Measurements from ENCODE around the gene CNTRL.

DNA sequence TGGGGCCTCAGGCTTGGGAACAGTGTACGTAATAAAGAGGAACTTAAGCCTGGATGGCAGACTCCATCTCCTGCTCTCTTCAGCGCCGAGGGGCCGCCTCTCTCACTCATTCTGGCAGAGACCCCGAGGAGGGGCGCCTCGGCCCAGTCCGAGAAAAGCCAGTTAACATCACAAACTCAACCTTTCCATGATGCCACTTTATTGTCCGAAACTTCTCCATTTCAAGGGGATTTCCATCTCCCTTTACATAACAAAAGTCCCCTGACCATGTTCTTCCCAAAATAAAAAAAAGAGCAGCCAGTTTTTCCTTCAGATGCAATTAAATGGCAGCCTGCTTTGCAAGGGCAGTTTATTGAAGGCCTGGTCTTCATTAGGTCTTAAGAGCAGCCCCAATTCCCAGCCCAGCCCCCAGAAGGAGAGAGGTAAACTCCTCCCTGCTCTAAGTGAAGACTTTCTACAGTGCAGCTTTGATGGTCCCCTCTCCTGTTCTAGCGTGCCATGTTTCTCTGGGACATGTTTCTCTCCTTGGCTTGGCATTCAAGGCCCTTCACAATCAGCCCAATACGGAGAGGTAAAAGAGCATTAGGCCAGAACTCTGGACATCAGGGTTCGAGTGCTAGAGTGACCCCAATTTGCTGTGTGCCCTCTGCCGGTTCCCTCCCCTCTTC lies 146.4 kb downstream of the CNTRL start:
- no peak for TF ChIP-seq POLR2A (IDR thresholded peaks at IDR 0.05; ENCODE audit: low read depth, low read length)
- no peak for TF ChIP-seq POLR2AphosphoS5 (IDR thresholded peaks at IDR 0.05; ENCODE audit: low read depth, low read length)
- TF ChIP-seq PAX5 (IDR thresholded peaks at IDR 0.05; ENCODE audit: insufficient read depth, low read length, severe bottlenecking), result no peak
